ENCODE results near the gene PPIF. TPM values are rescaled to one million over a fixed set of nuclear protein-coding genes. Genes with fewer than 3 reads are reported as not detected.

The PPIF gene
- total and polyA plus RNA-seq, 2 of the 13 experiments (the other 11 are each of a cell fraction or from before 2014, with no cell fraction given) = 147 to 157 TPM

DNA sequence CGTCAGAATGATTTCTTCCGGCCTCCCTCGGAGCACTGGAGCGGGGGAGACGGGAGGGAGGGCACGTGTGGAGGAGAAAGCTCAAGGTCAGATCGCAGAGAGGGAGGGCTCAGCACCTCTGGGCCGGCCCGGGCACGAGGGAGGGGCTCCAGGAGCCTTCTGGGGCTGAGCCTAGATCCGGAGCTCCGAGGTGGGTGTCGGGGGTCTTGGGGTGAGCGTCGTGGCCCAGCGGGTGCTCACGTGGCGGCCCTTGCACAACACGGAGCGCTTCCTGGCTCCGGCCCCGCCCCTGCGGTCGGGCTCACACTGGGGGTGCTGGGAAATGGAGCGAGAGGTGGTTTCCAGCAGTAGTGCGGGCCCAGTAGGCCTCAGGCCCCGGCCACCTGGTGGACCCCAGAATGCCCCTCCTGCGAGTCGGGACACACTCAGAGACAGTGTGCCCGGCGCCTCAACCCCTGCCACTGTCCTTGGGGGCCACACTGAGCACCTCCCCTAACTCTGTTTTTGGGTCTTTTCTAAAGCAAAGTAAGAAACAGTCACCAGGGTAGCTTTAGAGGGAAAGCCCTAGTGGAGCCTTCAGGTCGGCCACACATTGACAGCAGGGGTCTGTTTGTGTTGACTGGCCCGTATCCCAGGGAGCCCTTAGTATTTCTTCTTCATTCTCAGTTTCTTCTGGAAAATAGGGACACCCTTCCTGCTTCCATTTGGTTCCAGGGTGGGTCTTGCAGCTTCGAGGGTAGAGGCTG is 798 bp downstream of the PPIF start (continued):
- TF ChIP-seq, protein P1, sequence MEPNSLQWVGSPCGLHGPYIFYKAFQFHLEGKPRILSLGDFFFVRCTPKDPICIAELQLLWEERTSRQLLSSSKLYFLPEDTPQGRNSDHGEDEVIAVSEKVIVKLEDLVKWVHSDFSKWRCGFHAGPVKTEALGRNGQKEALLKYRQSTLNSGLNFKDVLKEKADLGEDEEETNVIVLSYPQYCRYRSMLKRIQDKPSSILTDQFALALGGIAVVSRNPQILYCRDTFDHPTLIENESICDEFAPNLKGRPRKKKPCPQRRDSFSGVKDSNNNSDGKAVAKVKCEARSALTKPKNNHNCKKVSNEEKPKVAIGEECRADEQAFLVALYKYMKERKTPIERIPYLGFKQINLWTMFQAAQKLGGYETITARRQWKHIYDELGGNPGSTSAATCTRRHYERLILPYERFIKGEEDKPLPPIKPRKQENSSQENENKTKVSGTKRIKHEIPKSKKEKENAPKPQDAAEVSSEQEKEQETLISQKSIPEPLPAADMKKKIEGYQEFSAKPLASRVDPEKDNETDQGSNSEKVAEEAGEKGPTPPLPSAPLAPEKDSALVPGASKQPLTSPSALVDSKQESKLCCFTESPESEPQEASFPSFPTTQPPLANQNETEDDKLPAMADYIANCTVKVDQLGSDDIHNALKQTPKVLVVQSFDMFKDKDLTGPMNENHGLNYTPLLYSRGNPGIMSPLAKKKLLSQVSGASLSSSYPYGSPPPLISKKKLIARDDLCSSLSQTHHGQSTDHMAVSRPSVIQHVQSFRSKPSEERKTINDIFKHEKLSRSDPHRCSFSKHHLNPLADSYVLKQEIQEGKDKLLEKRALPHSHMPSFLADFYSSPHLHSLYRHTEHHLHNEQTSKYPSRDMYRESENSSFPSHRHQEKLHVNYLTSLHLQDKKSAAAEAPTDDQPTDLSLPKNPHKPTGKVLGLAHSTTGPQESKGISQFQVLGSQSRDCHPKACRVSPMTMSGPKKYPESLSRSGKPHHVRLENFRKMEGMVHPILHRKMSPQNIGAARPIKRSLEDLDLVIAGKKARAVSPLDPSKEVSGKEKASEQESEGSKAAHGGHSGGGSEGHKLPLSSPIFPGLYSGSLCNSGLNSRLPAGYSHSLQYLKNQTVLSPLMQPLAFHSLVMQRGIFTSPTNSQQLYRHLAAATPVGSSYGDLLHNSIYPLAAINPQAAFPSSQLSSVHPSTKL (CRISPR knock-in tag; IDR thresholded peaks at IDR 0.05) = peak; percentile 70
- TF ChIP-seq KDM2A (CRISPR knock-in tag; IDR thresholded peaks at IDR 0.05; ENCODE audit: borderline replicate concordance, low read depth) (peak; percentile 71), ZNF30 (CRISPR knock-in tag; IDR thresholded peaks at IDR 0.05) (no peak), RBM39 (IDR thresholded peaks at IDR 0.05; ENCODE audit: low read depth, low read length, poor library complexity, severe bottlenecking) (no peak), ZMYM3 (CRISPR knock-in tag; IDR thresholded peaks at IDR 0.05) (peak; percentile 28; the same call in 1 of the 2 replicates), HNRNPUL1 (IDR thresholded peaks at IDR 0.05; ENCODE audit: low read depth, low read length) (no peak), HOXD1 (CRISPR knock-in tag; IDR thresholded peaks at IDR 0.05) (peak; percentile 47; the same call in 1 of the 2 replicates), SRSF9 (IDR thresholded peaks at IDR 0.05; ENCODE audit: borderline replicate concordance, insufficient read depth, low read depth, low read length, poor library complexity, severe bottlenecking) (no peak), MYC (CRISPR knock-in tag; IDR thresholded peaks at IDR 0.05; ENCODE audit: borderline replicate concordance) (peak; percentile 83), SALL1 (CRISPR knock-in tag; IDR thresholded peaks at IDR 0.05) (peak; percentile 76)
- TF ChIP-seq, protein P2, sequence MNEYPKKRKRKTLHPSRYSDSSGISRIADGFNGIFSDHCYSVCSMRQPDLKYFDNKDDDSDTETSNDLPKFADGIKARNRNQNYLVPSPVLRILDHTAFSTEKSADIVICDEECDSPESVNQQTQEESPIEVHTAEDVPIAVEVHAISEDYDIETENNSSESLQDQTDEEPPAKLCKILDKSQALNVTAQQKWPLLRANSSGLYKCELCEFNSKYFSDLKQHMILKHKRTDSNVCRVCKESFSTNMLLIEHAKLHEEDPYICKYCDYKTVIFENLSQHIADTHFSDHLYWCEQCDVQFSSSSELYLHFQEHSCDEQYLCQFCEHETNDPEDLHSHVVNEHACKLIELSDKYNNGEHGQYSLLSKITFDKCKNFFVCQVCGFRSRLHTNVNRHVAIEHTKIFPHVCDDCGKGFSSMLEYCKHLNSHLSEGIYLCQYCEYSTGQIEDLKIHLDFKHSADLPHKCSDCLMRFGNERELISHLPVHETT (CRISPR knock-in tag; conservative IDR thresholded peaks at IDR 0.05) = no peak
- TF ChIP-seq, protein P3, sequence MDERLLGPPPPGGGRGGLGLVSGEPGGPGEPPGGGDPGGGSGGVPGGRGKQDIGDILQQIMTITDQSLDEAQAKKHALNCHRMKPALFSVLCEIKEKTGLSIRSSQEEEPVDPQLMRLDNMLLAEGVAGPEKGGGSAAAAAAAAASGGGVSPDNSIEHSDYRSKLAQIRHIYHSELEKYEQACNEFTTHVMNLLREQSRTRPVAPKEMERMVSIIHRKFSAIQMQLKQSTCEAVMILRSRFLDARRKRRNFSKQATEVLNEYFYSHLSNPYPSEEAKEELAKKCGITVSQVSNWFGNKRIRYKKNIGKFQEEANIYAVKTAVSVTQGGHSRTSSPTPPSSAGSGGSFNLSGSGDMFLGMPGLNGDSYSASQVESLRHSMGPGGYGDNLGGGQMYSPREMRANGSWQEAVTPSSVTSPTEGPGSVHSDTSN (CRISPR knock-in tag; IDR thresholded peaks at IDR 0.05) = no peak
- TF ChIP-seq, protein P4, sequence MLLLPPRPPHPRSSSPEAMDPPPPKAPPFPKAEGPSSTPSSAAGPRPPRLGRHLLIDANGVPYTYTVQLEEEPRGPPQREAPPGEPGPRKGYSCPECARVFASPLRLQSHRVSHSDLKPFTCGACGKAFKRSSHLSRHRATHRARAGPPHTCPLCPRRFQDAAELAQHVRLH (CRISPR knock-in tag; IDR thresholded peaks at IDR 0.05; ENCODE audit: borderline replicate concordance, low read depth) = peak; percentile 88; the same call in 1 of the 2 replicates
- TF ChIP-seq, protein P5, sequence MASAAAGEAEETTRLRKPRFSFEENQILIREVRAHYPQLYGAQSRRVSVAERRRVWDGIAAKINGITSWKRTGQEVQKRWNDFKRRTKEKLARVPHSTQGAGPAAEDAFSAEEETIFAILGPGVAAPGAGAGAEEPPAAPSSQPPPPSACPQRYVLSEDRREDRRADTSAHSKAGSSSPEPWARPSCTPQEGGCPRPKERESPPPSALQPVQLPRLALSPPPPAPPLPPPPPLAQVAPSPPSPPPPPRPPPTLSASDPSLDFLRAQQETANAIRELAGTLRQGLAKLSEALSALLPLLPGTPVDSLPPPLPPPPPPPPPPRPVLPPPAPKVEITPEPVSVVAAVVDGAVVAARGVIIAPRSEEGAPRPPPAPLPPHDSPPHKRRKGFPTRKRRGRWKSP (CRISPR knock-in tag; IDR thresholded peaks at IDR 0.05) = peak; percentile 79
- TF ChIP-seq, protein P6, sequence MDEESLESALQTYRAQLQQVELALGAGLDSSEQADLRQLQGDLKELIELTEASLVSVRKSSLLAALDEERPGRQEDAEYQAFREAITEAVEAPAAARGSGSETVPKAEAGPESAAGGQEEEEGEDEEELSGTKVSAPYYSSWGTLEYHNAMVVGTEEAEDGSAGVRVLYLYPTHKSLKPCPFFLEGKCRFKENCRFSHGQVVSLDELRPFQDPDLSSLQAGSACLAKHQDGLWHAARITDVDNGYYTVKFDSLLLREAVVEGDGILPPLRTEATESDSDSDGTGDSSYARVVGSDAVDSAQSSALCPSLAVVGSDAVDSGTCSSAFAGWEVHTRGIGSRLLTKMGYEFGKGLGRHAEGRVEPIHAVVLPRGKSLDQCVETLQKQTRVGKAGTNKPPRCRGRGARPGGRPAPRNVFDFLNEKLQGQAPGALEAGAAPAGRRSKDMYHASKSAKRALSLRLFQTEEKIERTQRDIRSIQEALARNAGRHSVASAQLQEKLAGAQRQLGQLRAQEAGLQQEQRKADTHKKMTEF (CRISPR knock-in tag; IDR thresholded peaks at IDR 0.05) = 0 out of 2 replicates have a peak, but pooled peaks have one; percentile 80
- TF ChIP-seq, protein P7, sequence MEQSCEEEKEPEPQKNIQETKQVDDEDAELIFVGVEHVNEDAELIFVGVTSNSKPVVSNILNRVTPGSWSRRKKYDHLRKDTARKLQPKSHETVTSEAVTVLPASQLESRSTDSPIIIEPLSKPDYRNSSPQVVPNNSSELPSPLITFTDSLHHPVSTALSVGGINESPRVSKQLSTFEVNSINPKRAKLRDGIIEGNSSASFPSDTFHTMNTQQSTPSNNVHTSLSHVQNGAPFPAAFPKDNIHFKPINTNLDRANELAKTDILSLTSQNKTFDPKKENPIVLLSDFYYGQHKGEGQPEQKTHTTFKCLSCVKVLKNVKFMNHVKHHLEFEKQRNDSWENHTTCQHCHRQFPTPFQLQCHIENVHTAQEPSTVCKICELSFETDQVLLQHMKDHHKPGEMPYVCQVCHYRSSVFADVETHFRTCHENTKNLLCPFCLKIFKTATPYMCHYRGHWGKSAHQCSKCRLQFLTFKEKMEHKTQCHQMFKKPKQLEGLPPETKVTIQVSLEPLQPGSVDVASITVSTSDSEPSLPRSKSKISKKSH (CRISPR knock-in tag; IDR thresholded peaks at IDR 0.05; ENCODE audit: borderline replicate concordance) = peak; percentile 93

Measured in HepG2 (cell line).